Left ventricle myocardium inferior (tissue), 1 donor: ENCODE measurements around the gene CD300A. TPM values are rescaled to one million over a fixed set of nuclear protein-coding genes. Genes with fewer than 3 reads are reported as not detected.

ENCODE experiments used
- DNase-seq: peaks from one replicate; pipeline ENCODE4 v3.0.0-alpha.2; 2020
- H3K27ac ChIP-seq: fragments of 200-600 bp; replicated peaks from 2 replicates; pipeline ENCODE4 v1.8.0; 2021
- H3K27me3 ChIP-seq: fragments of 200-600 bp; 2 replicates; pipeline ENCODE4 v1.8.0; 2021; ENCODE audit warnings: low read depth
- H3K36me3 ChIP-seq: fragments of 200-600 bp; 2 replicates; pipeline ENCODE4 v1.8.0; 2021
- H3K4me1 ChIP-seq: fragments of 200-600 bp; 2 replicates; pipeline ENCODE4 v1.8.0; 2021
- H3K4me3 ChIP-seq: fragments of 200-600 bp; 2 replicates; pipeline ENCODE4 v1.8.0; 2021; ENCODE audit warnings: mild to moderate bottlenecking, moderate library complexity
- H3K9me3 ChIP-seq: fragments of 200-600 bp; replicated peaks from 2 replicates; pipeline ENCODE4 v1.8.0; 2021
- CTCF ChIP-seq: fragments of 200-600 bp; IDR thresholded peaks from 2 replicates; pipeline ENCODE4 v1.8.0; 2021; ENCODE audit warnings: antibody characterized with exemption, mild to moderate bottlenecking, borderline replicate concordance
- intact Hi-C: fragments of 100-400 bp; cut with micrococcal nuclease; formaldehyde crosslinking; loops from one replicate; pipeline ENCODE4 v1.11.0; 2022
- total RNA-seq: library from RNA; stranded (reverse); fragmentation: NEBNext Ultra II Directional; extraction: Animal tissue kit (Norgen Biotek cat#: 25700); gene quantifications from one replicate; pipeline ENCODE4 v1.2.1, GENCODE V29; 2021
- donor health status: DM: no; HTN: yes; CAD: no; lungs with severe emphysema.

The CD300A gene
- total RNA-seq, 1 donor from 2014 or later = 1.2 TPM

GRCh38 chr17:74520016-74520434 lies 53.6 kb downstream of the CD300A start:
- TF ChIP-seq CTCF = no peak
- DNase-seq = no peak
- peak overlapping the region; percentile 57 for H3K27ac ChIP-seq
- H3K36me3 ChIP-seq = no peaks in the 10 kb centered on the region
- peaks cover 37% of the 10 kb centered on the region for H3K27me3 ChIP-seq
- intact Hi-C loops = no loop called here
- no peaks in the 10 kb centered on the region for H3K4me1 ChIP-seq
- no peak overlapping the region for H3K4me3 ChIP-seq
- peaks cover 13% of the 10 kb centered on the region for H3K9me3 ChIP-seq

GRCh38 chr17:74520790-74521480 lies 54.5 kb downstream of the CD300A start:
- DNase-seq = no peak
- no peaks in the 10 kb centered on the region for H3K36me3 ChIP-seq
- H3K27ac ChIP-seq = peak overlapping the region; percentile 57
- peaks cover 13% of the 10 kb centered on the region for H3K9me3 ChIP-seq
- intact Hi-C loops = no loop called here
- H3K27me3 ChIP-seq = peaks cover 42% of the 10 kb centered on the region
- H3K4me3 ChIP-seq = no peak overlapping the region
- H3K4me1 ChIP-seq = no peaks in the 10 kb centered on the region
- no peak for TF ChIP-seq CTCF

GRCh38 chr17:74521701-74522201 lies 55.3 kb downstream of the CD300A start:
- peaks cover 13% of the 10 kb centered on the region for H3K9me3 ChIP-seq
- H3K36me3 ChIP-seq = no peaks in the 10 kb centered on the region
- TF ChIP-seq CTCF = no peak
- peak overlapping the region; percentile 52 for H3K27ac ChIP-seq
- no peaks in the 10 kb centered on the region for H3K4me1 ChIP-seq
- H3K27me3 ChIP-seq = peaks cover 36% of the 10 kb centered on the region
- DNase-seq = no peak
- no peak overlapping the region for H3K4me3 ChIP-seq
- intact Hi-C loops = no loop called here

- Histone ChIP-seq H3K4me3 (no peak overlapping the region), H3K4me1 (no peaks in the 10 kb centered on the region), H3K9me3 (peaks cover 13% of the 10 kb centered on the region), H3K27me3 (peaks cover 39% of the 10 kb centered on the region), H3K27ac (no peak overlapping the region), H3K36me3 (no peaks in the 10 kb centered on the region)
- no peak for DNase-seq
- no peak for TF ChIP-seq CTCF
- intact Hi-C loops = no loop called here
Observed at GRCh38 chr17:74522381-74523105, 56.1 kb downstream of the CD300A start.

- Histone ChIP-seq H3K4me1 (no peaks in the 10 kb centered on the region), H3K27me3 (peaks cover 41% of the 10 kb centered on the region), H3K27ac (no peak overlapping the region), H3K4me3 (no peak overlapping the region), H3K36me3 (no peaks in the 10 kb centered on the region), H3K9me3 (peaks cover 12% of the 10 kb centered on the region)
- TF ChIP-seq CTCF = no peak
- no peak for DNase-seq
- intact Hi-C loops = no loop called here
Observed at GRCh38 chr17:74523308-74523707, 56.9 kb downstream of the CD300A start.
